IMR-90 (cell line): ENCODE measurements around the gene ETHE1. TPM values are rescaled to one million over a fixed set of nuclear protein-coding genes. Genes with fewer than 3 reads are reported as not detected.

Experiments used
- ATAC-seq: fragments of 200-7000 bp; cut with Tn5 transposase; 2 replicates; pipeline ENCODE4 v1.9.1; 2020; ENCODE audit warnings: low read depth, mild to moderate bottlenecking, moderate library complexity
- BruUV-seq: library from RNA; stranded (reverse); fragments of 400-500 nt; replicated peaks from 2 replicates; lab custom pipeline; 2021; lab: Mats Ljungman, UMichigan
- CTCF ChIA-PET: fragments of 300-600 bp; formaldehyde crosslinking; extraction: SDS; loops from one replicate; lab custom pipeline; 2021; ENCODE audit warnings: antibody characterized with exemption; lab: Yijun Ruan, JAX
- POLR2A ChIA-PET: fragments of 300-600 bp; sonication (Branson Sonifier 250); formaldehyde crosslinking; loops from one replicate; lab custom pipeline; 2022; ENCODE audit warnings: antibody characterized with exemption; ENCODE audit not compliant: unreplicated experiment; lab: Charles Lee
- DNase-seq: peaks from one replicate; pipeline ENCODE4 v3.0.0; 2013
- H2AFZ ChIP-seq: replicated peaks from 2 replicates; pipeline ENCODE3; 2013; ENCODE audit warnings: low read length, mild to moderate bottlenecking; ENCODE audit not compliant: poor library complexity
- H2AK5ac ChIP-seq: 2 replicates; pipeline ENCODE4 v1.6.1; 2013; ENCODE audit warnings: low read depth, low read length, inconsistent platforms
- H2AK9ac ChIP-seq: replicated peaks from 2 replicates; pipeline ENCODE3; 2013; ENCODE audit warnings: mild to moderate bottlenecking, low read depth, low read length, moderate library complexity; ENCODE audit not compliant: poor library complexity
- H2BK120ac ChIP-seq: 2 replicates; pipeline ENCODE4 v1.6.1; 2013; ENCODE audit warnings: low read depth, low read length, inconsistent platforms
- H2BK15ac ChIP-seq: 3 replicates; pipeline ENCODE4 v1.6.1; 2013; ENCODE audit warnings: low read depth, low read length, inconsistent platforms
- H2BK20ac ChIP-seq: 2 replicates; pipeline ENCODE4 v1.6.1; 2013; ENCODE audit warnings: low read depth, mild to moderate bottlenecking, inconsistent platforms, low read length, moderate library complexity
- H2BK5ac ChIP-seq: 2 replicates; pipeline ENCODE4 v1.6.1; 2013; ENCODE audit warnings: mild to moderate bottlenecking, low read depth, low read length, inconsistent platforms; ENCODE audit not compliant: poor library complexity, severe bottlenecking
- H3K14ac ChIP-seq: replicated peaks from 2 replicates; pipeline ENCODE4 v1.6.1; 2013; ENCODE audit warnings: low read depth, low read length, inconsistent platforms
- H3K18ac ChIP-seq: 2 replicates; pipeline ENCODE4 v1.6.1; 2013; ENCODE audit warnings: low read depth, low read length, control low read depth
- H3K23ac ChIP-seq: 2 replicates; pipeline ENCODE4 v1.6.1; 2013; ENCODE audit warnings: low read depth, low read length, inconsistent platforms
- H3K27ac ChIP-seq: 2 replicates; pipeline ENCODE4 v1.5.1; 2013; ENCODE audit warnings: mild to moderate bottlenecking, control low read depth, low read length; ENCODE audit not compliant: insufficient read depth
- H3K27me3 ChIP-seq: 2 replicates; pipeline ENCODE4 v1.6.1; 2013; ENCODE audit warnings: low read length; ENCODE audit not compliant: control insufficient read depth, insufficient read depth
- H3K36me3 ChIP-seq: 2 replicates; pipeline ENCODE4 v1.6.1; 2013; ENCODE audit warnings: low read length, mixed read lengths; ENCODE audit not compliant: control insufficient read depth, insufficient read depth
- H3K4ac ChIP-seq: 2 replicates; pipeline ENCODE4 v1.6.1; 2013; ENCODE audit warnings: low read depth, low read length, inconsistent platforms
- H3K4me1 ChIP-seq: 2 replicates; pipeline ENCODE4 v1.6.1; 2013; ENCODE audit warnings: low read length, mixed read lengths; ENCODE audit not compliant: control insufficient read depth, insufficient read depth
- H3K4me2 ChIP-seq: 2 replicates; pipeline ENCODE4 v1.6.1; 2013; ENCODE audit warnings: low read depth, mild to moderate bottlenecking, control low read depth, low read length, moderate library complexity
- H3K4me3 ChIP-seq: 2 replicates; pipeline ENCODE4 v1.5.1; 2013; ENCODE audit warnings: low read depth, mild to moderate bottlenecking, control low read depth, low read length, moderate library complexity; ENCODE audit not compliant: insufficient read depth
- H3K56ac ChIP-seq: 2 replicates; pipeline ENCODE4 v1.6.1; 2013; ENCODE audit warnings: low read length, inconsistent platforms; ENCODE audit not compliant: insufficient read depth; ENCODE audit errors: extremely low read depth
- H3K79me1 ChIP-seq, 2 experiments: 2 replicates each; pipeline ENCODE4 v1.6.1; 2013; ENCODE audit warnings: low read length in 2 of 2, inconsistent platforms in 1 of 2, low read depth in 1 of 2
- H3K9ac ChIP-seq: 2 replicates; pipeline ENCODE4 v1.6.1; 2013; ENCODE audit warnings: low read depth, low read length, control low read depth
- H3K9me1 ChIP-seq: 2 replicates; pipeline ENCODE4 v1.6.1; 2013; ENCODE audit warnings: low read length, inconsistent platforms; ENCODE audit not compliant: insufficient read depth
- H3K9me3 ChIP-seq: 2 replicates; pipeline ENCODE4 v1.6.1; 2013; ENCODE audit warnings: low read length; ENCODE audit not compliant: control insufficient read depth, insufficient read depth
- H4K20me1 ChIP-seq: 2 replicates; pipeline ENCODE4 v1.6.1; 2013; ENCODE audit warnings: low read length, inconsistent platforms; ENCODE audit not compliant: insufficient read depth
- H4K5ac ChIP-seq: 2 replicates; pipeline ENCODE4 v1.6.1; 2013; ENCODE audit warnings: mild to moderate bottlenecking, low read depth, low read length, control low read depth
- H4K8ac ChIP-seq, 2 experiments: 2 replicates each; pipeline ENCODE4 v1.6.1; 2013; ENCODE audit warnings: low read depth in 2 of 2, low read length in 2 of 2, control low read depth in 1 of 2, inconsistent platforms in 1 of 2
- H4K91ac ChIP-seq: 2 replicates; pipeline ENCODE4 v1.6.1; 2013; ENCODE audit warnings: low read depth, low read length, inconsistent platforms; ENCODE audit not compliant: insufficient read depth
- BHLHE40 ChIP-seq: fragments of 150-350 bp; IDR thresholded peaks from 2 replicates; pipeline ENCODE4 v1.6.1; 2016; ENCODE audit warnings: mild to moderate bottlenecking, low read depth, low read length
- CEBPB ChIP-seq: IDR thresholded peaks from 2 replicates; pipeline ENCODE4 v1.6.1; 2012; ENCODE audit warnings: low read depth, low read length, improper control_type of control experiment
- CHD1 ChIP-seq: IDR thresholded peaks from 2 replicates; pipeline ENCODE4 v1.6.1; 2012; ENCODE audit warnings: low read depth, low read length, improper control_type of control experiment
- CTCF ChIP-seq: conservative IDR thresholded peaks from 2 replicates; pipeline ENCODE4 v1.5.1; 2012; ENCODE audit warnings: mild to moderate bottlenecking, low read depth, low read length, improper control_type of control experiment
- MAZ ChIP-seq: IDR thresholded peaks from 2 replicates; pipeline ENCODE4 v1.6.1; 2012; ENCODE audit warnings: low read depth, mild to moderate bottlenecking, low read length, improper control_type of control experiment, moderate library complexity, borderline replicate concordance
- MXI1 ChIP-seq: IDR thresholded peaks from 2 replicates; pipeline ENCODE4 v1.6.1; 2012; ENCODE audit warnings: low read depth, mild to moderate bottlenecking, low read length, moderate library complexity, borderline replicate concordance
- NFE2L2 ChIP-seq: fragments of 150-350 bp; IDR thresholded peaks from 2 replicates; pipeline ENCODE4 v1.6.1; 2016; ENCODE audit warnings: low read depth, mild to moderate bottlenecking, low read length
- POLR2A ChIP-seq: IDR thresholded peaks from 2 replicates; pipeline ENCODE4 v1.6.1; 2012; ENCODE audit warnings: mild to moderate bottlenecking, low read depth, low read length
- RAD21 ChIP-seq: IDR thresholded peaks from 2 replicates; pipeline ENCODE4 v1.6.1; 2012; ENCODE audit warnings: low read length, improper control_type of control experiment
- RCOR1 ChIP-seq: IDR thresholded peaks from 2 replicates; pipeline ENCODE4 v1.6.1; 2012; ENCODE audit warnings: mild to moderate bottlenecking, low read length, improper control_type of control experiment; ENCODE audit not compliant: insufficient replicate concordance
- WGBS, 2 experiments: methylation state at CpG; one replicate each; pipeline versions ENCODE4 v1.1.5 to v1.1.7; 2013; ENCODE audit warnings: missing lambda C conversion rate in 2 of 2; ENCODE audit not compliant: insufficient read length in 1 of 2; ENCODE audit errors: extremely low coverage in 2 of 2; 5-methylcytosine and 5-hydroxymethylcytosine counted together
- dilution Hi-C: fragments of 300-500 bp; cut with HindIII; formaldehyde crosslinking; loops from one replicate; pipeline ENCODE4 v1.14.3; 2018; ENCODE audit warnings: low sequenced_read_pairs; ENCODE audit not compliant: unreplicated experiment
- in situ Hi-C: fragments of 300-500 bp; cut with MboI; formaldehyde crosslinking; loops from 3 replicates; pipeline ENCODE4 v1.14.3; 2019; ENCODE audit warnings: low sequenced_read_pairs, inconsistent platforms, mixed read lengths
- intact Hi-C: fragments of 100-400 bp; cut with micrococcal nuclease; formaldehyde crosslinking; loops from 2 replicates; pipeline ENCODE4 v1.10.0; 2022
- polyA plus RNA-seq, 3 experiments: library from polyadenylated mRNA; depleted of rRNA; stranded (reverse); fragments of >200 nt; gene quantifications; 2 replicates each; pipeline ENCODE4 v1.2.3, GENCODE V29; 2012; ENCODE audit warnings: low replicate concordance in 1 of 3
- total RNA-seq: library from RNA; depleted of rRNA; stranded (reverse); fragments of >200 nt; gene quantifications from 2 replicates; pipeline ENCODE4 v1.2.3, GENCODE V29; 2012
- TF ChIP-seq, protein P1 (sequence below): fragments of 150-350 bp; IDR thresholded peaks from 2 replicates; pipeline ENCODE4 v1.6.1; 2017; ENCODE audit warnings: mild to moderate bottlenecking, antibody characterized with exemption, low read length, low read depth
- TF ChIP-seq, protein P2 (sequence below): fragments of 150-350 bp; IDR thresholded peaks from 2 replicates; pipeline ENCODE4 v1.6.1; 2016; ENCODE audit warnings: low read depth, mild to moderate bottlenecking, low read length, moderate library complexity, borderline replicate concordance

The ETHE1 gene
- total and polyA plus RNA-seq, 2 of the 4 experiments (the other 2 are of a cell fraction) = 161 to 233 TPM

GRCh38 chr19:43545981-43546380, 19.0 kb upstream of the ETHE1 start:
- Histone ChIP-seq H3K9ac (no peak overlapping the region), H3K4me2 (no peak overlapping the region), H4K8ac (no peak overlapping the region), H4K91ac (no peak overlapping the region), H3K4me1 (no peaks in the 10 kb centered on the region), H3K4me3 (no peak overlapping the region), H2AK9ac (no peak overlapping the region), H3K18ac (no peak overlapping the region), H2BK20ac (no peak overlapping the region), H2BK120ac (no peak overlapping the region), H3K56ac (no peak overlapping the region), H3K27me3 (no peaks in the 10 kb centered on the region), H2AK5ac (no peak overlapping the region), H3K14ac (no peak overlapping the region), H2AFZ (no peak overlapping the region), H3K27ac (no peak overlapping the region), H2BK5ac (no peak overlapping the region), H4K5ac (no peak overlapping the region), H3K23ac (no peak overlapping the region), H3K9me1 (no peaks in the 10 kb centered on the region), H3K79me1 (no peaks in the 10 kb centered on the region), H2BK15ac (no peak overlapping the region), H3K36me3 (peaks cover 34% of the 10 kb centered on the region), H3K4ac (no peak overlapping the region), H3K9me3 (no peaks in the 10 kb centered on the region), H4K20me1 (no peaks in the 10 kb centered on the region)
- dilution Hi-C loops (no loop called here), intact Hi-C loops (no loop called here), in situ Hi-C loops (no loop called here)
- BruUV-seq = no TSS peak
- no peak for TF ChIP-seq MXI1
- TF ChIP-seq, protein P1, sequence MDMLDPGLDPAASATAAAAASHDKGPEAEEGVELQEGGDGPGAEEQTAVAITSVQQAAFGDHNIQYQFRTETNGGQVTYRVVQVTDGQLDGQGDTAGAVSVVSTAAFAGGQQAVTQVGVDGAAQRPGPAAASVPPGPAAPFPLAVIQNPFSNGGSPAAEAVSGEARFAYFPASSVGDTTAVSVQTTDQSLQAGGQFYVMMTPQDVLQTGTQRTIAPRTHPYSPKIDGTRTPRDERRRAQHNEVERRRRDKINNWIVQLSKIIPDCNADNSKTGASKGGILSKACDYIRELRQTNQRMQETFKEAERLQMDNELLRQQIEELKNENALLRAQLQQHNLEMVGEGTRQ = no peak
- no peak for TF ChIP-seq CHD1
- no peak for TF ChIP-seq RAD21
- no peak for TF ChIP-seq CTCF
- TF ChIP-seq, protein P2, sequence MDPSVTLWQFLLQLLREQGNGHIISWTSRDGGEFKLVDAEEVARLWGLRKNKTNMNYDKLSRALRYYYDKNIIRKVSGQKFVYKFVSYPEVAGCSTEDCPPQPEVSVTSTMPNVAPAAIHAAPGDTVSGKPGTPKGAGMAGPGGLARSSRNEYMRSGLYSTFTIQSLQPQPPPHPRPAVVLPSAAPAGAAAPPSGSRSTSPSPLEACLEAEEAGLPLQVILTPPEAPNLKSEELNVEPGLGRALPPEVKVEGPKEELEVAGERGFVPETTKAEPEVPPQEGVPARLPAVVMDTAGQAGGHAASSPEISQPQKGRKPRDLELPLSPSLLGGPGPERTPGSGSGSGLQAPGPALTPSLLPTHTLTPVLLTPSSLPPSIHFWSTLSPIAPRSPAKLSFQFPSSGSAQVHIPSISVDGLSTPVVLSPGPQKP = no peak
- no peak for TF ChIP-seq POLR2A
- no peak for TF ChIP-seq BHLHE40
- no peak for TF ChIP-seq MAZ
- TF ChIP-seq RCOR1 = no peak
- TF ChIP-seq CEBPB = no peak
- no peak for TF ChIP-seq NFE2L2
- WGBS, 2 experiments = 100% methylated on average over 1 of the region's 2 CpGs; no CpG with 5 or more reads in 1 of the 2 experiments
- CTCF ChIA-PET = interaction anchor here (0.5 kb wide), 2 partner anchors 10 to 174 kb away, joined by 3 to 4 read pairs; no protein-coding TSS in a partner anchor
- ATAC-seq (no peak), DNase-seq (no peak)
- POLR2A ChIA-PET = no interaction called here
